ENCODE data around the gene C20orf202. TPM values are rescaled to one million over a fixed set of nuclear protein-coding genes. Genes with fewer than 3 reads are reported as not detected.

C20orf202 gene
- total RNA-seq, 1 donor, result not detected

DNA sequence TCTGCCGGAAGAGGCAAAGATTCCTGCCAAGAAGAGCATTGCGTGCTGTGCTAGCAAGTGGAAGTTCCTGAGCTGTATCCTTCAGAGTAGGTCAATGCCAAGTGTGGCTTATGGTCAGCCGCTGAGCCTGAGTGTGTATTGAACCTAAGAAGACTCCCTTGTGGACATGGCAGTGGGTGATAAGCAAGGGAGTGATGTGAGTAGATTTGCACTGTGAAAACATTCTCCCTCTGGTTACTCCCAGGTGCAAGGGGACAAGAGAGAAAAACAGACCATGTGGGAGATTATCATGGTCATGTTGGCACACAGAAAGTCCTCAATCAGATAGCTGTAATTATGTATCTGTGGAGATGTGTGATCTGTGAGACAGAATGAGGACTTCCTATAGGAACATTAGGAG is 12.4 kb upstream of the C20orf202 start:
- H3K27me3 ChIP-seq (ENCODE audit: insufficient read depth, low read length), result peaks cover 10% of the 10 kb centered on the region
- H3K4me1 ChIP-seq (ENCODE audit: insufficient read depth, low read length), result no peaks in the 10 kb centered on the region
- no peaks in the 10 kb centered on the region for H3K9me3 ChIP-seq (ENCODE audit: low read depth, low read length)
- no peak overlapping the region for H3K4me3 ChIP-seq (ENCODE audit: low read length)

GRCh38 chr20:1191299-1191698 is 12.0 kb upstream of the C20orf202 start:
- Histone ChIP-seq H3K4me3 (ENCODE audit: low read length) (no peak overlapping the region), H3K27me3 (ENCODE audit: insufficient read depth, low read length) (peaks cover 6% of the 10 kb centered on the region), H3K4me1 (ENCODE audit: insufficient read depth, low read length) (no peaks in the 10 kb centered on the region), H3K9me3 (ENCODE audit: low read depth, low read length) (no peaks in the 10 kb centered on the region)

- no peaks in the 10 kb centered on the region for H3K4me1 ChIP-seq (ENCODE audit: insufficient read depth, low read length)
- H3K27me3 ChIP-seq (ENCODE audit: insufficient read depth, low read length), result no peaks in the 10 kb centered on the region
- no peak overlapping the region for H3K4me3 ChIP-seq (ENCODE audit: low read length)
- no peaks in the 10 kb centered on the region for H3K9me3 ChIP-seq (ENCODE audit: low read depth, low read length)
These were observed 8.0 kb upstream of the C20orf202 start for GRCh38 chr20:1195226-1195625.

DNA sequence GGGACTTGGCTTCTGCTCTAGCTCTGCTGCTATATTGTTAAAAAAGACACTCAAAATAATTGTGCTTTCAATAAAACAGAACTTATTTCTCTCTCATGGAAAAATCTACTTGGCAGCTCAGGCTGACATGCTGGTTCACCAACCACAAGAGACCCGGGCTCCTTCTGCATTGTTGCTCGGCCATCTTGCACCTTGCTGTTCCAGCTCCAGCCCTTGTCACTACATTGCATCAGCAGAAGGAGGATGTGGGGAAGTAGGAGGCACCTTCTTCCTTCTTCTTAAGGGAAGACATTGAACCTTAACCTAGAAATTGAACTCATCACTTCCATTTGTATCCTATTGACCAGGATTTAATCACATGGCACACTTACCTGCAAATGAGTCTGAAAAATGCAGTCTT is 6.6 kb upstream of the C20orf202 start:
- H3K4me1 ChIP-seq (ENCODE audit: insufficient read depth, low read length), result no peaks in the 10 kb centered on the region
- no peaks in the 10 kb centered on the region for H3K27me3 ChIP-seq (ENCODE audit: insufficient read depth, low read length)
- no peak overlapping the region for H3K4me3 ChIP-seq (ENCODE audit: low read length)
- H3K9me3 ChIP-seq (ENCODE audit: low read depth, low read length), result no peaks in the 10 kb centered on the region

DNA sequence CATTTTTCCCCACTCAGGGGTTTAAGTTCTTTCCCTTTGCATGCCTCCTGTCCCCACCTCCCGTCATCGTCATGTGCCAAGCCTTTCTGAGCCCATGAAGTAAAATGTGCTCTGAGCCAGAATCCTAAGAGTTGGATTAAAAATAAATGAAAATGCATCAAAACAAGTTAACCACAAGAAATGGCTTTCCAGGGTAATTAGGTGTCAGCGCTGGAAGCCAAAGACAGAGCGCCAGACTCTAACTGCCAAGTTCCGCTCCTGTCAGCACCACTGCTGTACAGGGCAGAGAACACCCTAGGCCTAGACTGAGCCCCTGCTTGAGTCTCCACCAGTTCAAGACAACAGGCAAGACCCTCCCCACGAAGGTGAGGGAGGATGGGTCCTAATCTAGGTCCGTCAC is 5.5 kb upstream of the C20orf202 start:
- Histone ChIP-seq H3K4me1 (ENCODE audit: insufficient read depth, low read length) (no peaks in the 10 kb centered on the region), H3K27me3 (ENCODE audit: insufficient read depth, low read length) (no peaks in the 10 kb centered on the region), H3K4me3 (ENCODE audit: low read length) (no peak overlapping the region), H3K9me3 (ENCODE audit: low read depth, low read length) (no peaks in the 10 kb centered on the region)

DNA sequence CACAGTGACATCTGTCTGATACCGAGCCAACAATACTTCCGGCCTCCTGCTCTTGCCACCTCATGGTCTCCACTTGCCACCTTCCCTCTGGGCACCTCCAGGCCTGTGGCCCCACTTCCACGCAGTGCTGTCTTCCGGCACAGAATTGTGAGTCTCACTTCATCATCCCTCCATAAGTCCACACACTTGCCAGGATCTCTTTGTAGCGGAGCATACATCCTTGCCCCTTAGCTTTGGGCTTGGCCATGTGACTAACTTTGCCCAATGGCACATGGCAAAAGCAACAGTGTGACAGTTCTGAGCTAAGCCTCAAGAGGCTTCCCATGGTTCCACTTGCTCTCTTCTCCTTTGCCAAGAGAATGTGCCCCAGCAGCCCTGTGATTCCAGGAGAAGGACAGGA is 4.5 kb upstream of the C20orf202 start:
- Histone ChIP-seq H3K4me3 (ENCODE audit: low read length) (no peak overlapping the region), H3K4me1 (ENCODE audit: insufficient read depth, low read length) (no peaks in the 10 kb centered on the region), H3K27me3 (ENCODE audit: insufficient read depth, low read length) (no peaks in the 10 kb centered on the region), H3K9me3 (ENCODE audit: low read depth, low read length) (no peaks in the 10 kb centered on the region)

DNA sequence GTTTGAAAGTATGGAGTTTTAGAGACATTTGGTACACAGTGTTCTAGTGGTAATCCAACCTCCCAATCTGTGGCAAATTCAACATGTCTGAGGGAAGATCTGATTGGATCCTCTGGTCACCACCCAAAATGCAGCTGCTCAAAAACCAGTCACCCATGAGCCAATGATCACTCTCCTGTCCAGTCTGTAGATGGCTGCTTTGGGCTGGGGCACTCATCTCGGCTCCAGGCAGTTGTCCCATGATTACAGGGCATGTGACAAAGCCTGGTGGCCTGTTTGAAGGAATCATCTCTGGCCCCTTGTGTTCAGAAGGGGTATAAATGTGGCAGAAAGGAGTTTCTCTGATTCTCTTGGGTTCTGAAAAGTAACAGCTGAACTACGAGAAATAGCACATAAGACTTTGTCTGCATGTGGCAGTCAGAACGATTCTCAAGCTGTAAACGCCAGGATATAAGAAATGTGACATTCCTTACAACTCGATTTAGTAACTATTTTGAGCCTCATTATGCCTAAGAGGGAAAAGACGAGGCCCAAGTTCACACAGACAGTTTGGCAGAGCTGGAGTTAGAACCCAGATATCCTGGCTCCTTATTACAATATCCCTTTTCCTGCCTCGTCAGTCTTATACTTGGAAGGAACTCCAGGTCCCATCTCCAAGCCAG is 3.9 kb upstream of the C20orf202 start:
- no peaks in the 10 kb centered on the region for H3K9me3 ChIP-seq (ENCODE audit: low read depth, low read length)

GRCh38 chr20:1199964-1200363 is 3.3 kb upstream of the C20orf202 start:
- Histone ChIP-seq H3K27me3 (ENCODE audit: insufficient read depth, low read length) (no peaks in the 10 kb centered on the region), H3K4me1 (ENCODE audit: insufficient read depth, low read length) (no peaks in the 10 kb centered on the region), H3K4me3 (ENCODE audit: low read length) (no peak overlapping the region), H3K9me3 (ENCODE audit: low read depth, low read length) (no peaks in the 10 kb centered on the region)

More for the DNA sequence above, 3.9 kb upstream of the C20orf202 start:
- Histone ChIP-seq H3K4me3 (ENCODE audit: low read length) (no peak overlapping the region), H3K27me3 (ENCODE audit: insufficient read depth, low read length) (no peaks in the 10 kb centered on the region), H3K4me1 (ENCODE audit: insufficient read depth, low read length) (no peaks in the 10 kb centered on the region)

GRCh38 chr20:1203630-1204029 is 376 bp downstream of the C20orf202 start:
- Histone ChIP-seq H3K4me1 (ENCODE audit: insufficient read depth, low read length) (no peaks in the 10 kb centered on the region), H3K9me3 (ENCODE audit: low read depth, low read length) (no peaks in the 10 kb centered on the region), H3K4me3 (ENCODE audit: low read length) (no peak overlapping the region), H3K27me3 (ENCODE audit: insufficient read depth, low read length) (no peaks in the 10 kb centered on the region)

- Histone ChIP-seq H3K27me3 (ENCODE audit: insufficient read depth, low read length) (no peaks in the 10 kb centered on the region), H3K9me3 (ENCODE audit: low read depth, low read length) (no peaks in the 10 kb centered on the region), H3K4me1 (ENCODE audit: insufficient read depth, low read length) (no peaks in the 10 kb centered on the region), H3K4me3 (ENCODE audit: low read length) (no peak overlapping the region)
These were observed 859 bp downstream of the C20orf202 start for GRCh38 chr20:1204113-1204512.

- H3K27me3 ChIP-seq (ENCODE audit: insufficient read depth, low read length), result no peaks in the 10 kb centered on the region
- no peak overlapping the region for H3K4me3 ChIP-seq (ENCODE audit: low read length)
- no peaks in the 10 kb centered on the region for H3K9me3 ChIP-seq (ENCODE audit: low read depth, low read length)
- no peaks in the 10 kb centered on the region for H3K4me1 ChIP-seq (ENCODE audit: insufficient read depth, low read length)
These were observed 1.3 kb downstream of the C20orf202 start for GRCh38 chr20:1204576-1204975.

- Histone ChIP-seq H3K4me1 (ENCODE audit: insufficient read depth, low read length) (no peaks in the 10 kb centered on the region), H3K4me3 (ENCODE audit: low read length) (no peak overlapping the region), H3K9me3 (ENCODE audit: low read depth, low read length) (no peaks in the 10 kb centered on the region), H3K27me3 (ENCODE audit: insufficient read depth, low read length) (no peaks in the 10 kb centered on the region)
These were observed 2.5 kb downstream of the C20orf202 start for GRCh38 chr20:1205802-1206201.

- Histone ChIP-seq H3K9me3 (ENCODE audit: low read depth, low read length) (no peaks in the 10 kb centered on the region), H3K4me3 (ENCODE audit: low read length) (no peak overlapping the region), H3K4me1 (ENCODE audit: insufficient read depth, low read length) (no peaks in the 10 kb centered on the region), H3K27me3 (ENCODE audit: insufficient read depth, low read length) (no peaks in the 10 kb centered on the region)
These were observed 3.3 kb downstream of the C20orf202 start for GRCh38 chr20:1206366-1207148.

DNA sequence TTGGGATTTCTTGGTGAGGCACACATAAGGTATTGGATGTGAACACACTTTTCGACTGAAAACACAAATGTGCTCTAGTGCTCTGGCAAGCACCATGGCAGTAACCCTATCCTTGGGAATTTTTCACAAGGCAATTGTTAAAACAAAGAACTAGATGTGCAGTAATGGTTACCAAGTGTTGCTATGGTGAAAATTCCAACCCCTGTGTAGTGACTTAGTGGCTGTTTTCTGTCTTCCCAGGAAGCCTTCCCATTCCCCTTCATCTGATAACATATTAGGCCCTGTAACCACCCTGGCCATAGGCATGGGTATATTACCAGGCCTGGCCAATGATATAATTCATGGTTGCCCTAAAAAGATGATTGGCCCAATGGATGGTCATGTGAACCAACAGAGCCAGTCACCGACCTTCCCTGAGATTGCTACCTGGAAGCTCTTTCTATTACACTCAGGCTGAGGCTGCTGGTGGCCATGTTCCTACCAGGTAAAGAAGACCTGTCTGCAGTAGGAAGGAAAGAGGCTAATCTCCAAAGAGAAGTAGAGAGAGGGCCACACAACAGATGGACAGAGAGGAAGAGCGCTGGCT is 4.1 kb downstream of the C20orf202 start:
- Histone ChIP-seq H3K9me3 (ENCODE audit: low read depth, low read length) (no peaks in the 10 kb centered on the region), H3K27me3 (ENCODE audit: insufficient read depth, low read length) (peaks cover 4% of the 10 kb centered on the region), H3K4me3 (ENCODE audit: low read length) (no peak overlapping the region), H3K4me1 (ENCODE audit: insufficient read depth, low read length) (no peaks in the 10 kb centered on the region)

GRCh38 chr20:1209447-1210387 is 6.5 kb downstream of the C20orf202 start:
- no peak overlapping the region for H3K4me3 ChIP-seq (ENCODE audit: low read length)
- H3K4me1 ChIP-seq (ENCODE audit: insufficient read depth, low read length), result no peaks in the 10 kb centered on the region
- H3K27me3 ChIP-seq (ENCODE audit: insufficient read depth, low read length), result peaks cover 12% of the 10 kb centered on the region
- H3K9me3 ChIP-seq (ENCODE audit: low read depth, low read length), result no peaks in the 10 kb centered on the region

All from mononuclear cell (primary cell).